Keratinocyte (primary cell): ENCODE measurements around the gene RTN4RL2. TPM values are rescaled to one million over a fixed set of nuclear protein-coding genes. Genes with fewer than 3 reads are reported as not detected.

Experiments
- DNase-seq: peaks from one replicate; pipeline ENCODE4 v3.0.0-alpha.2; 2011; ENCODE audit warnings: low read depth, missing footprints, low spot score
- FAIRE-seq: peaks from 2 replicates; lab custom pipeline; 2011; peaks lifted over from hg19 to GRCh38; lab: Jason Lieb, UNC
- H2AFZ ChIP-seq: 2 replicates; pipeline ENCODE4 v1.6.0; 2012; ENCODE audit warnings: low read length, control low read depth, inconsistent platforms; ENCODE audit not compliant: control insufficient read depth
- H3K27ac ChIP-seq: 2 replicates; pipeline ENCODE4 v1.5.1; 2011; ENCODE audit warnings: low read length; ENCODE audit not compliant: control insufficient read depth, insufficient read depth
- H3K27me3 ChIP-seq: 3 replicates; pipeline ENCODE4 v1.6.0; 2011; ENCODE audit warnings: low read length; ENCODE audit not compliant: control insufficient read depth, insufficient read depth; ENCODE audit errors: extremely low read depth
- H3K36me3 ChIP-seq, 2 experiments: 2 replicates in 1 of 2; 3 replicates in 1 of 2; pipeline ENCODE4 v1.5.1; 2011; ENCODE audit warnings: low read length in 2 of 2, mild to moderate bottlenecking in 1 of 2; ENCODE audit not compliant: control insufficient read depth in 2 of 2, insufficient read depth in 2 of 2; ENCODE audit errors: extremely low read depth in 1 of 2
- H3K4me1 ChIP-seq: 3 replicates; pipeline ENCODE4 v1.5.1; 2011; ENCODE audit warnings: low read length; ENCODE audit not compliant: control insufficient read depth, insufficient read depth; ENCODE audit errors: extremely low read depth
- H3K4me2 ChIP-seq: 3 replicates; pipeline ENCODE4 v1.6.0; 2011; ENCODE audit warnings: low read depth, low read length; ENCODE audit not compliant: control insufficient read depth, insufficient read depth; ENCODE audit errors: extremely low read depth
- H3K4me3 ChIP-seq, 3 experiments: fragments of 200-600 bp in 1 of 3; sonication (generic) in 1 of 3; 2 replicates in 2 of 3; 3 replicates in 1 of 3; pipeline ENCODE4 v1.5.1; 2011 to 2016; ENCODE audit warnings: low read length in 3 of 3, mild to moderate bottlenecking in 3 of 3, control low read depth in 2 of 3, inconsistent platforms in 1 of 3, low read depth in 1 of 3, mixed read lengths in 1 of 3, mixed run types in 1 of 3, moderate library complexity in 1 of 3; ENCODE audit not compliant: control insufficient read depth in 2 of 3, insufficient read depth in 2 of 3; ENCODE audit errors: extremely low read depth in 1 of 3
- H3K79me2 ChIP-seq: 2 replicates; pipeline ENCODE4 v1.6.0; 2012; ENCODE audit warnings: low read length; ENCODE audit not compliant: control insufficient read depth, insufficient read depth
- H3K9ac ChIP-seq: 3 replicates; pipeline ENCODE4 v1.6.0; 2011; ENCODE audit warnings: low read length; ENCODE audit not compliant: control insufficient read depth, insufficient read depth; ENCODE audit errors: extremely low read depth
- H3K9me1 ChIP-seq: 3 replicates; pipeline ENCODE4 v1.6.0; 2011; ENCODE audit warnings: low read length; ENCODE audit not compliant: control insufficient read depth, insufficient read depth; ENCODE audit errors: extremely low read depth
- H3K9me3 ChIP-seq: 2 replicates; pipeline ENCODE4 v1.5.1; 2012; ENCODE audit warnings: low read depth, low read length; ENCODE audit not compliant: control insufficient read depth
- H4K20me1 ChIP-seq: 3 replicates; pipeline ENCODE4 v1.6.0; 2011; ENCODE audit warnings: low read length; ENCODE audit not compliant: control insufficient read depth, insufficient read depth; ENCODE audit errors: extremely low read depth
- CTCF ChIP-seq, 3 experiments: IDR thresholded peaks in 1 of 3; conservative IDR thresholded peaks in 1 of 3; optimal IDR thresholded peaks in 1 of 3; 2 replicates in 2 of 3; 3 replicates in 1 of 3; pipeline versions ENCODE3 to v1.5.1; 2011; ENCODE audit warnings: low read length in 3 of 3, mild to moderate bottlenecking in 3 of 3, moderate library complexity in 2 of 3, control low read depth in 1 of 3, inconsistent platforms in 1 of 3; ENCODE audit not compliant: insufficient read depth in 2 of 3; ENCODE audit errors: extremely low read depth in 1 of 3
- EZH2 ChIP-seq: IDR thresholded peaks from one replicate; pipeline ENCODE4 v1.6.1; 2012; ENCODE audit warnings: inconsistent platforms, mild to moderate bottlenecking, low read length, moderate library complexity
- dilution Hi-C: fragments of 300-500 bp; cut with MboI; formaldehyde crosslinking; loops from one replicate; pipeline ENCODE4 v1.7.0; 2020; ENCODE audit warnings: low sequenced_read_pairs; ENCODE audit not compliant: extremely low pct_ligation_motif_present
- polyA plus RNA-seq, 5 experiments: library from polyadenylated mRNA; depleted of rRNA in 3 of 5; stranded (reverse) in 3 of 5; stranded (forward) in 1 of 5; unstranded in 1 of 5; fragments of >200 nt; gene quantifications; 1 replicate in 1 of 5; 2 replicates in 3 of 5; 3 replicates in 1 of 5; pipeline versions ENCODE4 v1.2.1 to v1.2.3, GENCODE V29; 2011 to 2012; ENCODE audit warnings: missing spikeins in 2 of 5, low read depth in 1 of 5, low replicate concordance in 1 of 5

The RTN4RL2 gene
- polyA plus RNA-seq, 1 donor (not counting 4 experiments of a cell fraction or from before 2014, with no cell fraction given): 0.03 TPM

DNA sequence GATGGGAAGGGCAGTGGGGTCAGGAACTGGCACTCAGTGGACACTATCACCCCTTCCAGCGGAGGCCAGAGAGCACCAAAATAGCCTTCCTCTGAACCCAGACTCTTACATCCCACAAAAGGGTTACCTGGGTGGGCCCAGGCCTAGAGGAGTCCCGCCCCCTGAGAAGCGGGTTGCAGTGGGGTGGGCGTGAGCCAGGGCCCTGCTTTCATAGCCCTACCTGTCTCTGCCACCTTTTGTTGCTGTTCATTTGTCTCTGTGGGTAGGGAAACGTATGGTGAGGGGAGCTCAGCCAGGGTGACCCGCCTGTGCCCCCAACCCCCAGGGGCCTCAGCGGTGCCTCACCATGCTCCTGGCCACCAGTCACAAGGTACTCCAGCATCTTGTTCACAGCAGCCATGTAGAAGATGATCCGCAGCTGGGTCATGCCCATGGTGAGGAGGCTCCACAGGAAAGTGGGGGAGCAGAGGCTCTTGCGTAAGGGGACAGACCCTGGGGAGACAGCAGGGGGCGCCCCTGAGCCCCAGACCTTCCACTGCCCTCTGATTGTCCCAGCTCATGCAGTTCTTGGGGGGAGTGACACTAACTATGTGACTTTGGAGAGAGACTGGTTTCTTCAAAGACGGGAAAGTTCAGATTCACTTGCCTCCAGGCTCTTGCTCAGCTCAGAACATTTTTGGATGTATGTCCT lies 31.2 kb downstream of the RTN4RL2 start:
- no peaks in the 10 kb centered on the region for H3K9me3 ChIP-seq
- no peaks in the 10 kb centered on the region for H4K20me1 ChIP-seq
- H3K4me1 ChIP-seq: peaks cover 4% of the 10 kb centered on the region
- FAIRE-seq: no peak
- H3K4me2 ChIP-seq: no peak overlapping the region
- no peaks in the 10 kb centered on the region for H3K36me3 ChIP-seq
- no peak overlapping the region for H2AFZ ChIP-seq
- no peak overlapping the region for H3K4me3 ChIP-seq
- dilution Hi-C loops: no loop called here
- DNase-seq: no peak
- H3K27ac ChIP-seq: no peak overlapping the region
- TF ChIP-seq CTCF (optimal IDR thresholded peaks at IDR 0.05 in 1 of 3, IDR thresholded peaks at IDR 0.05 in 1 of 3, conservative IDR thresholded peaks at IDR 0.05 in 1 of 3; ENCODE audit: extremely low read depth in 1 of 3, insufficient read depth in 2 of 3, low read length in 3 of 3): peak; percentile 73 to 83 (median 76)
- no peak for TF ChIP-seq EZH2
- no peaks in the 10 kb centered on the region for H3K9me1 ChIP-seq
- no peaks in the 10 kb centered on the region for H3K27me3 ChIP-seq
- H3K79me2 ChIP-seq: no peaks in the 10 kb centered on the region
- no peak overlapping the region for H3K9ac ChIP-seq

GRCh38 chr11:57493507-57494503 lies 33.5 kb downstream of the RTN4RL2 start:
- Histone ChIP-seq H3K9ac (no peak overlapping the region), H3K4me2 (no peak overlapping the region), H3K79me2 (no peaks in the 10 kb centered on the region), H2AFZ (no peak overlapping the region), H4K20me1 (no peaks in the 10 kb centered on the region), H3K27ac (peak overlapping the region; percentile 33), H3K4me1 (peaks cover 4% of the 10 kb centered on the region), H3K9me1 (no peaks in the 10 kb centered on the region), H3K27me3 (no peaks in the 10 kb centered on the region), H3K9me3 (no peaks in the 10 kb centered on the region), H3K36me3 (no peaks in the 10 kb centered on the region), H3K4me3 (no peak overlapping the region)
- DNase-seq: no peak
- FAIRE-seq: no peak
- dilution Hi-C loops: no loop called here
- TF ChIP-seq EZH2 (no peak), CTCF (optimal IDR thresholded peaks at IDR 0.05 in 1 of 3, IDR thresholded peaks at IDR 0.05 in 1 of 3, conservative IDR thresholded peaks at IDR 0.05 in 1 of 3; ENCODE audit: extremely low read depth in 1 of 3, insufficient read depth in 2 of 3, low read length in 3 of 3) (peak; percentile 90 to 95 (median 93))
